Endodermal cell (in vitro differentiated cells): ENCODE results near the gene CDIPT. TPM values are rescaled to one million over a fixed set of nuclear protein-coding genes. Genes with fewer than 3 reads are reported as not detected.

Experiments used
- DNase-seq: peaks from one replicate; pipeline ENCODE4 v3.0.0-alpha.2; 2017
- H3K27ac ChIP-seq: 2 replicates; pipeline ENCODE4 v1.5.1; 2013; ENCODE audit warnings: mild to moderate bottlenecking, low read depth, low read length, moderate library complexity
- H3K27me3 ChIP-seq: 2 replicates; pipeline ENCODE4 v1.6.1; 2013; ENCODE audit warnings: mild to moderate bottlenecking, low read length, moderate library complexity; ENCODE audit not compliant: insufficient read depth, control insufficient read depth, poor library complexity, severe bottlenecking
- H3K36me3 ChIP-seq: 2 replicates; pipeline ENCODE4 v1.7.0; 2013; ENCODE audit warnings: mild to moderate bottlenecking, low read length, moderate library complexity; ENCODE audit not compliant: control insufficient read depth, insufficient read depth
- H3K4me1 ChIP-seq: one replicate; pipeline ENCODE4 v1.7.0; 2013; ENCODE audit warnings: low read length; ENCODE audit not compliant: control insufficient read depth, insufficient read depth
- H3K4me3 ChIP-seq: 2 replicates; pipeline ENCODE4 v1.5.1; 2013; ENCODE audit warnings: mild to moderate bottlenecking, low read length, moderate library complexity
- H3K9ac ChIP-seq: 2 replicates; pipeline ENCODE4 v1.6.1; 2013; ENCODE audit warnings: mild to moderate bottlenecking, low read length, moderate library complexity; ENCODE audit not compliant: poor library complexity, severe bottlenecking; ENCODE audit errors: extremely low read depth
- H3K9me3 ChIP-seq: 2 replicates; pipeline ENCODE4 v1.6.1; 2013; ENCODE audit warnings: mild to moderate bottlenecking, low read length, moderate library complexity; ENCODE audit not compliant: control insufficient read depth
- H3K27ac Mint-ChIP-seq: 2 replicates; pipeline ENCODE4 v1.8.0; 2020; ENCODE audit warnings: mixed read lengths
- H3K27me3 Mint-ChIP-seq: 2 replicates; pipeline ENCODE4 v1.8.0; 2021; ENCODE audit warnings: mild to moderate bottlenecking, mixed read lengths; ENCODE audit not compliant: insufficient read depth
- H3K36me3 Mint-ChIP-seq: 2 replicates; pipeline ENCODE4 v1.8.0; 2020; ENCODE audit warnings: low read depth, mixed read lengths
- H3K4me1 Mint-ChIP-seq: 2 replicates; pipeline ENCODE4 v1.8.0; 2020; ENCODE audit warnings: mixed read lengths
- H3K4me3 Mint-ChIP-seq: 2 replicates; pipeline ENCODE4 v1.8.0; 2020; ENCODE audit warnings: mild to moderate bottlenecking, moderate library complexity, mixed read lengths
- H3K9me3 Mint-ChIP-seq: 2 replicates; pipeline ENCODE4 v1.8.0; 2020; ENCODE audit warnings: mild to moderate bottlenecking, mixed read lengths
- WGBS, 2 experiments: methylation state at CpG; one replicate each; pipeline versions ENCODE4 v1.1.5 to v1.1.7; 2013; ENCODE audit warnings: missing lambda C conversion rate in 2 of 2, mixed read lengths in 1 of 2; ENCODE audit not compliant: insufficient coverage in 1 of 2, insufficient read length in 1 of 2; 5-methylcytosine and 5-hydroxymethylcytosine counted together
- total RNA-seq, 2 donors: library from RNA; stranded (reverse); fragmentation: NEBNext Ultra II Directional in 1 of 2; extraction: Animal tissue kit (Norgen Biotek cat#: 25700) in 1 of 2; gene quantifications; 2 replicates in 1 of 2; 3 replicates in 1 of 2; pipeline ENCODE4 v1.2.1, GENCODE V29; 2021
- TF ChIP-seq, protein P1 (sequence below): fragments of 200-600 bp; sonication (generic); conservative IDR thresholded peaks from 2 replicates; pipeline ENCODE4 v1.5.0; 2021; ENCODE audit warnings: antibody characterized with exemption, mild to moderate bottlenecking

CDIPT gene
- total RNA-seq, 2 donors from 2014 or later = 63.4 to 68.4 TPM

GRCh38 chr16:29810699-29811169 is 52.3 kb downstream of the CDIPT start:
- Mint-ChIP-seq H3K27me3 (peaks cover 11% of the 10 kb centered on the region), H3K27ac (peak overlapping the region; percentile 92), H3K9me3 (no peaks in the 10 kb centered on the region), H3K4me1 (peaks cover 47% of the 10 kb centered on the region), H3K4me3 (peak overlapping the region; percentile 67), H3K36me3 (peaks cover 22% of the 10 kb centered on the region)
- Histone ChIP-seq H3K27ac (peak overlapping the region; percentile 3), H3K4me3 (peak overlapping the region; percentile 71), H3K36me3 (peaks cover 25% of the 10 kb centered on the region), H3K9ac (no peak overlapping the region), H3K27me3 (no peaks in the 10 kb centered on the region), H3K4me1 (peaks cover 24% of the 10 kb centered on the region), H3K9me3 (no peaks in the 10 kb centered on the region)
- TF ChIP-seq, protein P1, sequence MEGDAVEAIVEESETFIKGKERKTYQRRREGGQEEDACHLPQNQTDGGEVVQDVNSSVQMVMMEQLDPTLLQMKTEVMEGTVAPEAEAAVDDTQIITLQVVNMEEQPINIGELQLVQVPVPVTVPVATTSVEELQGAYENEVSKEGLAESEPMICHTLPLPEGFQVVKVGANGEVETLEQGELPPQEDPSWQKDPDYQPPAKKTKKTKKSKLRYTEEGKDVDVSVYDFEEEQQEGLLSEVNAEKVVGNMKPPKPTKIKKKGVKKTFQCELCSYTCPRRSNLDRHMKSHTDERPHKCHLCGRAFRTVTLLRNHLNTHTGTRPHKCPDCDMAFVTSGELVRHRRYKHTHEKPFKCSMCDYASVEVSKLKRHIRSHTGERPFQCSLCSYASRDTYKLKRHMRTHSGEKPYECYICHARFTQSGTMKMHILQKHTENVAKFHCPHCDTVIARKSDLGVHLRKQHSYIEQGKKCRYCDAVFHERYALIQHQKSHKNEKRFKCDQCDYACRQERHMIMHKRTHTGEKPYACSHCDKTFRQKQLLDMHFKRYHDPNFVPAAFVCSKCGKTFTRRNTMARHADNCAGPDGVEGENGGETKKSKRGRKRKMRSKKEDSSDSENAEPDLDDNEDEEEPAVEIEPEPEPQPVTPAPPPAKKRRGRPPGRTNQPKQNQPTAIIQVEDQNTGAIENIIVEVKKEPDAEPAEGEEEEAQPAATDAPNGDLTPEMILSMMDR = no peak
- DNase-seq = peak; percentile 59
- whole genome bisulfite sequencing, 2 experiments = 13 to 18% methylated on average over 6 to 9 of the region's 9 CpGs

- Histone ChIP-seq H3K27me3 (no peaks in the 10 kb centered on the region), H3K9ac (no peak overlapping the region), H3K36me3 (peaks cover 25% of the 10 kb centered on the region), H3K27ac (peak overlapping the region; percentile 3), H3K4me1 (peaks cover 24% of the 10 kb centered on the region), H3K4me3 (peak overlapping the region; percentile 71), H3K9me3 (no peaks in the 10 kb centered on the region)
- TF ChIP-seq, protein P1 = no peak
- Mint-ChIP-seq H3K27me3 (peaks cover 11% of the 10 kb centered on the region), H3K4me3 (peak overlapping the region; percentile 67), H3K27ac (peak overlapping the region; percentile 92), H3K9me3 (no peaks in the 10 kb centered on the region), H3K4me1 (peaks cover 46% of the 10 kb centered on the region), H3K36me3 (peaks cover 22% of the 10 kb centered on the region)
- 64 to 80% methylated on average over 1 to 22 of the region's 23 CpGs for WGBS, 2 experiments
- no peak for DNase-seq
These were observed 53.0 kb downstream of the CDIPT start for GRCh38 chr16:29809850-29810698.

- Histone ChIP-seq H3K4me1 (peaks cover 19% of the 10 kb centered on the region), H3K27ac (no peak overlapping the region), H3K4me3 (peak overlapping the region; percentile 89), H3K36me3 (peaks cover 29% of the 10 kb centered on the region), H3K27me3 (no peaks in the 10 kb centered on the region), H3K9ac (no peak overlapping the region), H3K9me3 (no peaks in the 10 kb centered on the region)
- WGBS, 2 experiments = 85 to 87% methylated on average over 12 to 28 of the region's 31 CpGs
- H3K4me3 Mint-ChIP-seq = peak overlapping the region; percentile 84
- peaks cover 11% of the 10 kb centered on the region for H3K27me3 Mint-ChIP-seq
- H3K27ac Mint-ChIP-seq = no peak overlapping the region
- no peaks in the 10 kb centered on the region for H3K9me3 Mint-ChIP-seq
- TF ChIP-seq, protein P1 = no peak
- H3K36me3 Mint-ChIP-seq = peaks cover 22% of the 10 kb centered on the region
- DNase-seq = no peak
- peaks cover 44% of the 10 kb centered on the region for H3K4me1 Mint-ChIP-seq
These were observed 53.8 kb downstream of the CDIPT start for GRCh38 chr16:29809031-29809747.

Other genes with a start within 250 kb of the CDIPT start
- gene SPN, start 200.0 kb downstream of the CDIPT start, total RNA-seq = under 1 TPM in 1 of 2 donors, not detected in 1; 0.86 TPM
- 100 to 1,000 TPM in 1 of 2 donors, 10 to 100 TPM in 1; 92.3 to 109 TPM for gene QPRT, start 184.0 kb downstream of the CDIPT start, total RNA-seq
- not detected for gene C16orf54, start 117.2 kb downstream of the CDIPT start, total RNA-seq
- gene ZG16, start 85.0 kb downstream of the CDIPT start, total RNA-seq = not detected
- gene KIF22, start 72.5 kb downstream of the CDIPT start, total RNA-seq = 100 to 1,000 TPM in 1 of 2 donors, 10 to 100 TPM in 1; 94.7 to 130 TPM
- 100 to 1,000 TPM; 320 to 325 TPM for gene MAZ, start 56.7 kb downstream of the CDIPT start, total RNA-seq
- gene PRRT2, start 51.0 kb downstream of the CDIPT start, total RNA-seq = 10 to 100 TPM in 1 of 2 donors, 1 to 10 TPM in 1; 8.2 to 15.7 TPM
- 10 to 100 TPM; 43.0 to 65.7 TPM for gene PAGR1, start 47.1 kb downstream of the CDIPT start, total RNA-seq
- 1 to 10 TPM; 3.0 to 8.0 TPM for gene MVP, start 42.8 kb downstream of the CDIPT start, total RNA-seq
- gene SEZ6L2, start 36.3 kb upstream of the CDIPT start, total RNA-seq = 10 to 100 TPM; 44.0 to 52.1 TPM
- 1 to 10 TPM; 6.1 to 8.7 TPM for gene ASPHD1, start 37.3 kb upstream of the CDIPT start, total RNA-seq
- gene KCTD13, start 63.0 kb upstream of the CDIPT start, total RNA-seq = 10 to 100 TPM; 21.5 to 27.5 TPM
- 100 to 1,000 TPM; 122 to 136 TPM for gene TMEM219, start 98.9 kb upstream of the CDIPT start, total RNA-seq
- gene TAOK2, start 110.6 kb upstream of the CDIPT start, total RNA-seq = 10 to 100 TPM; 44.6 to 50.2 TPM
- gene HIRIP3, start 132.4 kb upstream of the CDIPT start, total RNA-seq = 10 to 100 TPM in 1 of 2 donors, 1 to 10 TPM in 1; 9.4 to 13.9 TPM
- gene INO80E, start 133.0 kb upstream of the CDIPT start, total RNA-seq = 10 to 100 TPM; 77.4 to 80.1 TPM
- 1 to 10 TPM; 6.2 to 9.9 TPM for gene DOC2A, start 147.8 kb upstream of the CDIPT start, total RNA-seq
- not detected for gene C16orf92, start 160.0 kb upstream of the CDIPT start, total RNA-seq
- gene TLCD3B, start 168.0 kb upstream of the CDIPT start, total RNA-seq = 1 to 10 TPM; 3.3 to 3.5 TPM
- gene ALDOA, start 202.5 kb upstream of the CDIPT start, total RNA-seq = 100 to 1,000 TPM; 645 to 652 TPM
- gene PPP4C, start 212.8 kb upstream of the CDIPT start, total RNA-seq = 100 to 1,000 TPM; 150 to 151 TPM
- 1 to 10 TPM; 3.0 to 6.3 TPM for gene TBX6, start 228.7 kb upstream of the CDIPT start, total RNA-seq
- 10 to 100 TPM; 42.0 to 57.2 TPM for gene YPEL3, start 233.0 kb upstream of the CDIPT start, total RNA-seq